DMS114 treated with DMSO at 0.1 percent for 48 hours (cell line): Measurements from ENCODE around the gene GTPBP8.

ENCODE experiments used
- DNase-seq: peaks from one replicate; lab custom pipeline; 2025; ENCODE audit not compliant: unreplicated experiment; lab: John Stamatoyannopoulos, UW

The GTPBP8 gene

DNA sequence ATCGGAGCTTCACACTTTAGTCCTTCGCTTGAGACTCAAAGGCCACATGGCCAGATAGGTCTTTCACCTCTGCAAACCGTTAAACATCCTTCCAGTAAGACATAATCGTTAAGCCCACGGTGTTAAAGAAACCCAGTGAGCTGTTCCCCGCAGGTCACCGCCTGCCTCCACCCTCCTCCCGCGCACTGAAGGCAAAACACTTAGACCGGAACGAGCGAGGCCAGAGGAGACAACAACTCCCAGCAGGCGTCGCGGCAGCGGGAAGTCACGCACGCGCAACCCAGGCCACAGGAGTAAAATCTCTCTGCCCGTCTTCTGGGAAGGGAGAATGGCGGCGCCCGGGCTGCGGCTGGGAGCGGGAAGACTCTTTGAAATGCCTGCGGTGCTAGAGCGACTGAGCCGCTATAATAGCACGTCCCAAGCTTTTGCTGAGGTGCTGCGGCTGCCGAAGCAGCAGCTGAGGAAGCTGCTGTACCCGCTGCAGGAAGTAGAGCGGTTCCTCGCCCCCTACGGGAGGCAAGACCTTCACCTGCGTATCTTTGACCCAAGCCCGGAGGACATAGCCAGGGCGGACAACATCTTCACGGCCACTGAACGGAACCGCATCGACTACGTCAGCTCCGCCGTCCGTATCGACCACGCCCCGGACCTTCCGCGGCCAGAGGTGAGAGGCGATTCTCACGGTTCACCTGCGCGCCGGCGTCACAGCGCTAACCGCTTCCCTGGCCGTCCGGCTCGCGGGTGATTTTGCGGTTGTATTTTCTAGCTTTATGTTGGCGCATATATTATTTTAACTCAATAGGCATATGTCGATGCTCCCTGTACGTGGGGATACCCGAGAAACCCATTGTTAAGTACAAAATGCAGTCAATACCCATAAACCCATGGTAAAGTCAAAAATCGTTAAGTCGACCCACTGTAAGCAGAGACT is at the start of gene GTPBP8:
Gene GTPBP8 (plus strand): TSS at position 313 of the 931 bp plus-strand sequence. CDS start 16 bp downstream, at position 329.
- peak; percentile 83 for DNase-seq

DNA sequence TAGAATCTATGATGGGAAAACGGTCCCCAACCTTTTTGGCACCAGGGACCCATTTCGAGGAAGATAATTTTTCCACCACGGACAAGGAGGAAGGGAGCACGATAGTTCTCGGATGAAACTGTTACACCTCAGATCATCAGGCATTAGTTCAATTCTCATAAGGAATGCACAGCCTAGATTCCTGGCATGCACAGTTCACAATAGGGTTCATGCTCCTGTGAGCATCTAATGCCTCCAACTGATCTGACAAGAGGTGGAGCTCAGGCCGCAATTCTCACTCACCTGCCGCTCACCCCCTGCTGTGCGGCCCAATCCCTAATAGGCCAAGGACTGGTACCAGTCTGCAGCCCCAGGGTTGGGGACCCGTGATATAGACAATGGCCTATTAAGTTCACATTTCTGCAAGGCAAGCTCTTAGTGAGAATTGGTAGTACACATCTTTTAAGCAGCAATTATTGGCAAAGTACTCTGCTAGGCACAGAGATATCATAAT is 42.4 kb upstream of the GTPBP8 start:
- DNase-seq = no peak

- no peak for DNase-seq
Observed at GRCh38 chr3:112956351-112956750, 34.4 kb upstream of the GTPBP8 start.

DNA sequence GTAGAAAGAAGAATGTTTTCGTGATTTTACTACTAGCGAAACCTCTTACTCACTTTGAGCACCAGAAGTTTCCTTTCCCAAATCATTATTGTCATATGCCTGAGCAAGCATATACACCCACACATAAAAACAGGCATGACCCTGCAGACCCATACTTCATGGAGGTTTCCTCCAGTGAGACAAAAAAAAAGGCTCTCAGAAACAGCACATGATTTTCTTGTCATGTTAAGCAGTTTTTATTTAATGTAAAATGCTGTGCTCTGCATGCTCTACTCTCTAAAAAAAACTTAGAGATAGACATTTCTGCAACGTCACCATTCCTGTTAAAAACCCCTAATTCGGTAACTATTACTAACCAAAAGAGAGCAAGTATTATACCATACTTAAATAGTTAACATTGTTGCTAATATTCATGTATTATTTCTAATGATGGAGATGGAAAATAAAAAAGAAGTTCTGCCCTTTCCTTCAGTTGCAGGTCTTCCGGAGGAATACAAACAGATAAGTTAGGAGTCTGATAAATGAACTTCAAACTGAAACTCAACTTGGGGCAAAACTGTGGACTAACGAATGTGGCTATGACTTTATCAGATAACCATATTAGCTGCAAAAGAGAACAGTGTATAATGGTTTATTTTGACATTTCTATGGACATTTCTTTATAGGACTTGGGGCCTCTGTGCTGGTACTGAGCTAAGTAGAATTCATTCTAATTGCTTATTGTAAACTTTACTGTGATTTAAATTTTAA is 31.8 kb upstream of the GTPBP8 start:
- no peak for DNase-seq

GRCh38 chr3:112963683-112964082 is 27.1 kb upstream of the GTPBP8 start:
- no peak for DNase-seq

- DNase-seq = no peak
Observed at GRCh38 chr3:112965656-112966055, 25.1 kb upstream of the GTPBP8 start.

DNA sequence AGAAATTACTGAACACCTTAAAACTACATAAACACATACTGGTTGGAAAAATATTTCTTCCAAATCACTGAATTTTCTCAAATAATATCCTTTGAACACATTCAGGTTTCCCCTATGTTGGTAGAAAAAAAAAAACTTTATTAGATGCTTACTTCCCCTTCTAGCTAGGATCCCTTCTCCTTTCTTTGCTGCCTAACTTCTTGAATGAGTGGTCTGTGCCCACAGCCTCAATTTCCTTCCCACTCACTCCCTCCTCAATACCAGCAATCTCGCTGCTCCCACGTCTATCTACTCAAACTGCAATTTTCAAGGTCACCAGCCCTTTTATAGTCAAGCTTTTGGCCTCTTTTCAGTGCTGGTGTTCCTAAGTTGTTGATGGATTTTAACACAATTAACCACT is 24.2 kb upstream of the GTPBP8 start:
- DNase-seq = no peak

DNA sequence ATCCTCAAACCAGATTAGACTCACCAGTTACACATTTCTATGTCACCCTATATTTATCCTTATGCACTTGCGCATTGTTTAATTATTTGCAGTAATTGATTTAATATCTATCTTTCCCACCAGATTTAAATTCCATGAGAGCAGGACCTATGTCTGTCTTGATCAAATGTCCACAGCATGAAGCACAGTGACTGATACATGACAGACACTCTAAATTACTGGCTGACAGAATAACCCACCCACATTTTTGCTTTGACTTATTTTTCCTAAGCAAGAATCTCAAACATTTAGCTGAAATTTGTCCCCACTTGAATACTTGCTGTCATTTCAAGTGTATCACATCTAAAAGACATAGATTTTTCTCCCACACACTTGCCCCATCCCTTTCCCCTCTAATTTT is 23.4 kb upstream of the GTPBP8 start:
- DNase-seq = no peak

GRCh38 chr3:112967828-112968227 is 23.0 kb upstream of the GTPBP8 start:
- no peak for DNase-seq

- DNase-seq = no peak
Observed at GRCh38 chr3:112972158-112972557, 18.6 kb upstream of the GTPBP8 start.

GRCh38 chr3:112973325-112974177 is 17.2 kb upstream of the GTPBP8 start:
- no peak for DNase-seq

DNA sequence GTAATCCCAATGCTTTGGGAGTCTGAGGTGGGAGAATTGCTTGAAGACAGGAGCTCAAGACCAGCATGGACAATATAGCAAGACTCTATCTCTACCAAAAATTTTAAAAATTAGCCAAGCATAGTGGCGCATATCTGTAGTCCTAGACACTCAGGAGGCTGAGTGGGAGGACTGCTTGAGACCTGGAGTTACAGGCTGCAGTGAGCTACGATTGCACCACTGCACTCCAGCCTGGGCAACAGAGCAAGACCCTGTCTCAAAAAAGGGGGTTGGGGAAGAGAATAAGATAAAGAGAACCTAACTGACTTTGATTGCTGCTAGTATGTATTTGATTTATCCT is 16.6 kb upstream of the GTPBP8 start:
- DNase-seq = no peak

DNA sequence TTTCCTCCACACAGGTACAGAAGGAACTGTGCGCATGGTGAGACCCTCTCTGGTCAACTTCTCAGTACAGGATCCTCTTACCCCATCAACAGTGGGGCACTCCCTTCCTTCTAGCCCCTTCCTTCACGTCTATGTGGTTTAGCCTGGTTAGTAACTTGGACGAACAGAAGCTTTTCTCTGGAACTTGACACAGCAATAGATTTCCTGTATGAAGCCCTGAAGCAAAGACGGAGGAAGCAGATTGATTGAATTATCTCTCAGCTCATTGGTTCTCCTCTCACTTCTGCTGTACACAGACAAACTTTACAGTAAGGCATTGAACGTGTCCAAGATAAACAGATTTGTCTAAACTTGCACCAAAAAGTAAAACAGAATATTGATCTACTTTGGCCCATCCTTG is 15.9 kb upstream of the GTPBP8 start, which contains the start of gene CD200R1:
Gene CD200R1 (minus strand): TSS at position 210 of the 400 bp plus-strand sequence. CDS start 246 bp downstream, outside the sequence.
- no peak for DNase-seq

DNA sequence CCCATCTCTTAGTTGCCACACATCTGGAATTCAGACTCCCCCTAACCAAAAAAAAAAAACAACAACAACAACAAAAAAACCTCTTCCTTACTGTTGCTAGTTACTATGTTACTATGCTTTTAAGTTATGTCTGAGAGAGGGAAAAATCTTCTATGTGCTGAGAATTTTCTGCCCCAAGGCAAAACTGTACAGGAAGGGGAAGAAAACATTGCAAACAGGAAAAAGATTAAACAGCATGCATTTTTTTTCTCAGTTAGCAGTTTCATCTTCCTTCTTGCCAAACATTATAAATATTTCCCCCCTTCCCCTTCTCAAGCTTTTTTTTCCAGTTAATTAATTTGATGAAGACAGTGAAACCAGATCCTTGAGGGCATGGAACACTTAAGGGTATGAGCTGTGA is 14.8 kb upstream of the GTPBP8 start:
- no peak for DNase-seq

GRCh38 chr3:112976953-112977352 is 13.8 kb upstream of the GTPBP8 start:
- DNase-seq = no peak

GRCh38 chr3:112979244-112979832 is 11.4 kb upstream of the GTPBP8 start:
- DNase-seq = no peak

DNA sequence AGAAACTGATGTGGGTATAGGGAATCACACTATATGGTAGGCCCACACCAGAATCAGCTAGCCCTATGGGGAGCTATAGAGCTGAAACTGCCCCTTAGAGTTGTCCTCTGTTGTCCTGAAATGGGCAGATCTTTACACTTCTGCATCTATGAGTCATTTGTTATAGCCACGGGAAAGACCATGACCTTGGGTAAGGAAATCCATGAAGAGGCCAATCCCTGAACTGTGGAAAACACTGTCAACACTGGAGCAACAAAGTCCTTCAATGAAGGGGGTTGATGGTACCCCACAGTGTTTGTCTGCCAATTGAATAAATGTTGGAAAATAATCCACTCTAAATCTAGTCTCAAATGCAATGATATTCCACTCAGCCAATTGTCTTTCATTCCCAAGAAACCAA is 10.7 kb upstream of the GTPBP8 start:
- no peak for DNase-seq

DNA sequence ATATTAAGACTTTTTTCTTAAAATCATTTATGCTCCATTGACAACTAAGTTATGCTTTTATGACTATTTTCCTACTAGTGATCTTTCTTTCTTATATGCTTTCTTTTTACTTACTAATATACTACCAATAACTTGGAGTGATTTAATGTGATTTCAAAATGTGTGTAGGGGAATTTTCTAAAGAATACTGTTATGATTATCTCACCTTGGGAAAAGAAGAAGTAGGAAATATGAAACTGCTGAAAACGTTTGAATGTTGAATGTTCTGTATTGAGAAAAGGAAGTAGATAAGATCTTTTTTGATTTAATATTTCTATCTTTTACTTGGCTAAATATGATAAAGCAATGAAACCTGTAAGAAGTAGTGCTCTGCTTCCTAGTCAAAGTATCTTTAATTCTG is 8.1 kb upstream of the GTPBP8 start:
- no peak for DNase-seq

GRCh38 chr3:112984485-112984884 is 6.3 kb upstream of the GTPBP8 start:
- no peak for DNase-seq

DNA sequence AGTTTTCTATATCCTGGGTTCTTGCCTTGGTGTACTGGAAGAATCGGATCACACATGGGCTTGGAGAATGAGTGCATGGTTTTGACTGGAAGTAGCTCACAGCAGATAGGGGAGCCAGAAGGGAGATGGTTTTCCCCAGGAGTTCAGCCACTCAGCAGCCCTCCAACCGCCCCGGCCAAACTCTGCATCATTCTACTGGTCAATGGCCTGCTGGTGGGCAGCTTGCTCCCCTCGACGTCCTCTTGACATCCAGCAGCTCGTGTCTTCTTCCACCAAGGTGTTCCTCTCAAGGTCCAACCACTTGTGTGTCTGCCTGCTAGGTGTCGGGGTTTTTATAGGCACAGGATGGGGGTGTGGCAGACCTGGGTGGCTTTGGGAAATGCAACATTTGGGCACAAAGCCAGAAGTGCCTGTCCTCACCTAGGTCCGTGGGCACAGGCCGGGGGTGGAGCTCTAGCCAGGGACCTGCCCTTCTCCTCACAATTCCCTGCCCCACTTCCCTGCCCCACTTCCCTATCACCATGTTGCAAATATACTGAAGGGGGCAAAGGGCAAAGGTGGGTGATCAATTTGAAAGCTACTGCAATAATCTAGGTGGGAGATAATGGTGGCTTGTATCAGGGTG is 3.0 kb upstream of the GTPBP8 start:
- no peak for DNase-seq
